GM21717 (cell line): ENCODE results near the gene SLC8A1.

Source experiments
- ATAC-seq: cut with Tn5 transposase; IDR thresholded peaks from one replicate; pipeline ENCODE4 v1.9.1; 2021; ENCODE audit warnings: mild to moderate bottlenecking, moderate library complexity; ENCODE audit not compliant: unreplicated experiment

Gene SLC8A1

GRCh38 chr2:40458271-40458794 lies 6.4 kb upstream of the SLC8A1 start:
- ATAC-seq, result no peak

- no peak for ATAC-seq
Observed at GRCh38 chr2:40457837-40458236, 5.9 kb upstream of the SLC8A1 start.

GRCh38 chr2:40457366-40457765 lies 5.5 kb upstream of the SLC8A1 start:
- no peak for ATAC-seq

- ATAC-seq, result no peak
Observed at GRCh38 chr2:40456926-40457325, 5.0 kb upstream of the SLC8A1 start.

- no peak for ATAC-seq
Observed at GRCh38 chr2:40455661-40456060, 3.8 kb upstream of the SLC8A1 start.

GRCh38 chr2:40454321-40454720 lies 2.4 kb upstream of the SLC8A1 start:
- no peak for ATAC-seq

- ATAC-seq, result no peak
Observed at GRCh38 chr2:40452786-40453185, 896 bp upstream of the SLC8A1 start.

GRCh38 chr2:40450796-40451430 lies 977 bp downstream of the SLC8A1 start:
- no peak for ATAC-seq

- ATAC-seq, result no peak
Observed at GRCh38 chr2:40450066-40450795, 1.7 kb downstream of the SLC8A1 start.

- ATAC-seq, result no peak
Observed at GRCh38 chr2:40448476-40449079, 3.3 kb downstream of the SLC8A1 start.

- ATAC-seq, result no peak
Observed at GRCh38 chr2:40445467-40445866, 6.4 kb downstream of the SLC8A1 start.

- ATAC-seq, result no peak
Observed at GRCh38 chr2:40440835-40441234, 11.1 kb downstream of the SLC8A1 start.

GRCh38 chr2:40439473-40439872 lies 12.4 kb downstream of the SLC8A1 start:
- ATAC-seq, result no peak

- ATAC-seq, result no peak
Observed at GRCh38 chr2:40436093-40436475, 15.8 kb downstream of the SLC8A1 start.

- ATAC-seq, result no peak
Observed at GRCh38 chr2:40435426-40436092, 16.3 kb downstream of the SLC8A1 start.

GRCh38 chr2:40434731-40435271 lies 17.1 kb downstream of the SLC8A1 start:
- no peak for ATAC-seq

GRCh38 chr2:40433736-40434135 lies 18.2 kb downstream of the SLC8A1 start:
- ATAC-seq, result no peak

- no peak for ATAC-seq
Observed at GRCh38 chr2:40432921-40433483, 18.9 kb downstream of the SLC8A1 start.

- no peak for ATAC-seq
Observed at GRCh38 chr2:40431600-40431955, 20.3 kb downstream of the SLC8A1 start.

- no peak for ATAC-seq
Observed at GRCh38 chr2:40430776-40431599, 20.9 kb downstream of the SLC8A1 start.
